IPS DF 4.7 (cell line): Measurements from ENCODE around the gene RRN3.
"Not testable (repeated sequence)": the region's sequence is repeated elsewhere in the genome, so short reads cannot be mapped to it uniquely, and the experiment has no call there.

Experiments used
- DNase-seq: peaks from one replicate; pipeline ENCODE4 v3.0.0-alpha.2; 2013; ENCODE audit warnings: low spot score; ENCODE audit errors: extremely low read depth

RRN3 gene

GRCh38 chr16:15052747-15053476, 41.2 kb downstream of the RRN3 start:
- DNase-seq: no peak

DNA sequence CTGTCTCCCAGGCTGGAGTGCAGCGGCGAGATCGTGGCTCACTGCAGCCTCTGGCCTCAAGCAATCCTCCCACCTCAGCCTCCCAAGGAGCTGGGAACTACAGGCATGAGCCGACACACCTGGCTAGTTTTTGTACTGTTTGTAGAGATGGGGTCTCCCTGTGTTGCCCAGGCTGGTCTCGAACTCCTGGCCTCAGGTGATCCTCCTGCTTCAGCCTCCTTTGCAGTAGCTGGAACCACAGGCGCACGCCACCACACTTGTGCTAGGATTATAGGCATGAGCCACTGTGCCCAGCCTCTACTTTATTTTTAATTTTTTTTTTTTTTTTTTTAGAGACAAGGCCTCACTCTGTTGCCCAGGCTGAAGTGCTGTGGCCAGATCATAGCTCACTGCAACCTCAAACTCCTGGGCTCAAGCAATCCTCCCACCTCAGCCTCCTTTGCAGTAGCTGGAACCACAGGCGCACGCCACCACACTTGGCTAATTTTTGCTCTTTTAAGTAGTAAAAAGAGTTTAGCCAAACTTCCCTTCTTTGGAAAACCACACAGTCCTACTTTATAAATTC, 42.6 kb downstream of the RRN3 start:
- no peak for DNase-seq

DNA sequence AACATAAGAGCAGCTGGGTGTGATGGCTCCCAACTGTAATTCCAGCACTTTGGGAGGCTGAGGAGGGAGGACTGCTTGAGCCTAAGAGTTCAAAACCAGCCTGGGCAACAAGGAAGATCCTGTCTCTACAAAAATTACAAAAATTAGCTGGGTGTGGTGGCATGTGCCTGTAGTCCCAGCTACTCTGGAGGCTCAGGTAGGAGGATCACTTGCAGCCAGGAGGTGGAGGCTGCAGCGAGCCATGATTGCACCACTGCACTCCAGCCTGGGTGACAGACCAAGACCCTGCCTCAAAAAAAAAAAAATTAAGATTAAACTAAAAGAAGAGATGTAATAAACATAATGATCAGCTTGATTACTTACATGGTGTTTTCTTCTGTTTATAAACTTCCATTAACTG, 43.6 kb downstream of the RRN3 start:
- DNase-seq: not testable (repeated sequence)

DNA sequence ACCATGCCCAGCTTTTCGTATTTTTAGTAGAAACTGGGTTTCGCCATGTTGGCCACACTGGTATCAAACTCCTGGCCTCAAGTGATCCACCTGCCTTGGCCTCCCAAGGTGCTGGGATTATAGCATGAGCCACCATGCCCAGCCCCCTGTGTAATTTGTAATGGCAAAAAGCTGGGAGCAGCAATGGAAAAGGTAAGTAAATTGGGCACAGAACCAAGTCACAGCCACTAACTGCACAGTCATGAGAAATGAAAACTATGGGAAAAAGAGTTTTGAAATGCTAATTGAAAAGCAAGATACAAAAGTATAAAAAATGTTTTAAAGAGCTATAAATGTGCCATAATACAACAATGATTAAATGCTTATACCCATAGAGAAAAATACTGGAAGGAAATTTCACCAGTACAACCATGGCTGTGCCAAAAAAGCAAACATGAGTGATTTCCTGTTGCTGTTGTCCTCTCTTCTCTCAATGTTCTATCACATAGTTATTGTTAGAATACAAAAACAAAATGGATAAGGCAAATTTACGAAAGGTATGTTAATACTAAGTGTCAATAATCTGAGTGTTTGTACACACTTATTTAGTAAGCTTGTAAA, 44.4 kb downstream of the RRN3 start:
- DNase-seq: no peak

DNA sequence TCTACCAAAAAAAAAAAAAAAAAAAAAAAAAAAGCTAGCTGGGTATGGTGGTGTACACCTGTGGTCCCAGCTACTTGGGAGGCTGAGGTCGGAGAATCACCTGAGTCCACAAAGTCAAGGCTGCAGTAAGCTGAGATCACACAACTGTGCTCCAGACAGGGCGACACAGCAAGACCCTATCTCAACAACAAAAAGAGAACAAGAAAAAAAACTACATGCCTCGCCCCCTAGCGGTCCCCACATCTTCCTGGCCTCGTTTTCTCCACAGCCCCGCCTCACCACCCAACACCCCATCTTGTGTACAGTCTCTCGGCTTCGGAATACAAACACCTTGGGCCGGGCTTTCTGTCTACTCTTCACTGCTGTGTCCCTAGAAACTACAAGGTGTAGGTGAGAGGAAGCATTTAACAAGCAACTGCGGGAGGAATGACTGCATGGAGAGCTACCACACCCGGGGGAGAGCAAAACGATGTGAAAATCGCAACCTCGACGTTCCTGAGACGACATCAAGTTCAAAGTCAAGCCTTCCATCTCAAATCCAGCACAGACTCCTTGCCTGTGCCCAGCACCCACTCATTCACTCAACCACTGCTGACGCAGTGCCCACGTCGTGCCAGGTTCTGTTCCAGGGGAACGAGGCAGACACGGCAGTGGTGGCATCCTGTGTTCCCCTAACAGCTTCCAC, 47.2 kb downstream of the RRN3 start:
- no peak for DNase-seq

- DNase-seq: not testable (repeated sequence)
Observed at GRCh38 chr16:15045270-15045669, 48.8 kb downstream of the RRN3 start.

- DNase-seq: no peak
Observed at GRCh38 chr16:15044286-15044685, 49.8 kb downstream of the RRN3 start.

DNA sequence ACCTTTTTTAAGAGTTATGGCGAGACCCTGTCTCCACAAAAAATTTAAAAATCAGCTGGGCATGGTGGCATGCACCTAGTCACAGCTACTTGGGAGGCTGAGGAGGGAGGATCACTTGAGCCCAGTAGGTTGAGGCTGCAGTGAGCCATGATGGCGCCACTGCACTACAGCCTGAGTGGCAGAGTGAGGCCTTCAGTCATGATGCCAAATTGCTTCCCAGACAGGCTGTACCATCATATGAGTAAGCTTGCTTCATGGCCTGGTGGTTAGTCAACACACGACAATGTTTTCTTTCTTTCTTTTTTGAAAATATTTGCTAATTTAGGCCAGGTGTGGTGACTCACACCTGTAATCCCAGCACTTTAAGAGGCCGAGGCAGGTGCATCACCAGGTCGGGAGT, 50.7 kb downstream of the RRN3 start:
- no peak for DNase-seq

DNA sequence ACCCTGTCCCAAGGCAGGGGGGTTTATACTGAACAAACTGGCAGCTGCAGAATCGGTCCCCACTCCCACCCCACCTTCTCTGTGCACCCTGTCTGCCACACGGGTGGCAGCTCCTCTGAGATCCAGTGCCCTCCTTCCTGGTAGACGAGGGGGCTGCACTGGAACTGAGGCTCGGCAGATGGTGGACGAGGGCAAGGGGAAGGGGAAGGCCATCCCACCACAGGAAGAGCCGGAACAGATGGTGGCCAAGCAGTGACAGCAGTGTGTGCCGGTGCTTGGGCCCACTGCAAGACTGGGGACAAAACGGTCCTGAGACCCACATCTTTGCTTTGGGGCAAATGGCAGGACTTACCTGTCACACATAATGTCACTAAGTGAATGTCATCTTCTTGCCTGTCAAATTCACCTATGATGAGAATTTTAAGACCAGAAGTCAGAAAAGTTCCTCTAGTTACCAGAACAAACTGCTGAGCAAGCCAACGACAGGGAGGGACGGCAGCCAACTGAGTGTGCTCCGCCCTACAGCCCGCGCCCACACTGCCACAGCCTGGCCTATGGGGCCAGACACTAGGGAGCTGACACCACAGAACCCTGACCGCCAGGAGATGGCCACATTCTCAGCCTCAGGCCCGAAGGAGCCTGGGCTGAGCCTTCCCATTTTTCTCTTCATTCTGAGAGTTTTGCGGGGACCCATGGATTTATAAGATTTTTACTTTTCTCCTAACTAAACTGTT, 52.6 kb downstream of the RRN3 start:
- no peak for DNase-seq

DNA sequence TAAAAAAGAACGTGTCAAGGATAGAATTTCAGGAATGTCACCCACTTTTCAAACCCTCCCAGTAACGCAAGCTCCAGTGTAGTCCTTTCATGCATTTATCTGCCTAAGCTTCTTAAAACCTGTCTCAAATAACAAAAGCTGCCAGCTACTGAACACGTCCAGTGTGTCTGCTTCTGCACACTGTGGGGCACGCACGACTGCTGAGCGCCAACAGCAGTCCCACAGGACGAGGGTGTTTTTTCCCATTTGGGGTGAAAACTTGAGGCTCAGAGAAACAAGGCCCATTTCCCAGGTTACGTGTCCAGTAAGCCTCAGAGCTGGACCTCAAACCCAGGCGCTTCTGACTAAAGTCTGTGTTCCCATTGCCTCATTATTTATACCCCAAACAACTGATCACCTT, 55.4 kb downstream of the RRN3 start:
- no peak for DNase-seq

DNA sequence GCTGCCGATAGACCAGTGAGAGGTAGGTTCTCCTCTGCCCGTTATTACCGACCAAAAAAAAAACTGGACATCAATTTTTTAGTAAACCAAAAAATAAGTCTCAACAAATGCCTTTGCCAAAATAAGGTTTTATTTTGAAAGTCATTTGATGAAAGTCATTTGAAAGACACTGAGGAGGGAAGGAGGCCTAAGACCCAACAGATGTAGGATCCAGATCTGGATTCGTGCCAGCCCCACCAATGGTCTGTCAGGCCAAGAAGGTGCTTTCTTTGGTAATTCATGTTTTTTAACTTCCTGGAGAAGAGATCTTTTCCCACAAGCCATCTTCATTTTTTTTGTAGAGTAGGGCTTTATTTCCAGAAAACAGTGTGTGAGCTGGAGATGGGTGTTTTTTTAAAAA, 56.3 kb downstream of the RRN3 start:
- DNase-seq: no peak

DNA sequence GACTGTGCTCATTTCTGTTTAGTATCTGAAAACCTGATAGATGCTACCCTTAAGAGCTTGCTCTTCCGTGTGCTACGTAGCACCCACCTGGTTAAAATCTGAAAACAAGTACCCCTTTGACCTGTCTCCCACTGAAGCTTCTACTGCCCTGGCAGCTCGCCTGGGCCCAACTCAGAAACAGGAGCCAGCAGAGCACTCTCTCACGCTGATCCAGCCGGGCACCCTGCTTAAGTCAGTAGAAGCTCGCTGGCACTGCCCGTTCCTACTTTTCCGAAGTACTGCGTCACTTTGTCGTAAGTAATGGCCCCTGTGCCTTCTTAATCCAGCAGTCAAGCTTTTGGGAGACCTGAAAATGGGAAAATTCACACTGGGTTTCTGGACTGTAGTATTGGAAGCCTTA, 57.1 kb downstream of the RRN3 start:
- DNase-seq: no peak

DNA sequence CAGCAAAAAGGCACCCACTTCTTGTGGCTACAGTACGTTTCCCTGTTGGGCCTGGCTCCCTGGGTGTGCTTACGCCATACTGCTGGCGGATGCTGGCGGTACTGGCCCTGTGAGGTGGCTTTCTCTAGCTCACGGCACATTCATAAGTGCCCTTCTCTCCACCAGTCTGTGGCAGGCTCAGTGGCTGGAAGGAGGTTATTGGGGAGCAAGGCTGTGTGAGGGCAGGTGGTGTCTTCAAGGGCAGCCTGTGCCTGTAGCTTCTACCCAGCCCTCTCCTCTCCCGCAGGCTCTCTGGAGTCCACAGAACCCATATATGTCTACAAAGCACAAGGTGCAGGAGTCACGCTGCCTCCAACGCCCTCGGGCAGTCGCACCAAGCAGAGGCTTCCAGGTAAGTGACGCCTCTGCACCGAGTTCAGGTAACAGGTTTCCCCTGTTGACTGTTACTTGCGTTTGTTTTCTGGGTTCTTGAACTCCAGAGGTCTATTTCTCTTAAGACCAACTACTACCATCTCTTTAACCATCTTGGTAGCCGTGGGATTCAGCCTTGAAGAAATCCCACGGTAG, 58.8 kb downstream of the RRN3 start:
- DNase-seq: no peak

GRCh38 chr16:15034266-15035162, 59.6 kb downstream of the RRN3 start:
- DNase-seq: no peak

- DNase-seq: no peak
Observed at GRCh38 chr16:15033309-15033707, 60.8 kb downstream of the RRN3 start.

- DNase-seq: no peak
Observed at GRCh38 chr16:15032547-15033308, 61.3 kb downstream of the RRN3 start.

- no peak for DNase-seq
Observed at GRCh38 chr16:15031586-15031985, 62.5 kb downstream of the RRN3 start.

DNA sequence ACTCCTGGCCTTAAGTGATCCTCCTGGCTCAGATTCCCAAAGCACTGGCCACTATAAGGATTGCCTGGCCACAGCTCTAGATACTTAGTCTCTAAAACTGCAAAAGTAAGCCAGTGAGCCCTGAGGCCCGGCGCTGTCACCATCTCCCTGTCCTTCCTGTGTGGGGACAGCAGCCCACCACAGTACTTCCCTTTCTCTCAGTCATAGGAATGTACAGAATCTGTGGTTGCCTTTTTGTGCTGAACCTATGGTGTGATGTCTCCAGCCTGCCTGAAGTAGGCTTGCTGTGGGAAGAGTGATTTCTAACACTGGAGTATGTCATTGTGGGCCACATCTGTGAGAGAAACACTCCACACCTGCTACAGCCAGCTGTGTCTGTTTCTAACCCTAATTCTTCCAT, 62.9 kb downstream of the RRN3 start:
- no peak for DNase-seq

DNA sequence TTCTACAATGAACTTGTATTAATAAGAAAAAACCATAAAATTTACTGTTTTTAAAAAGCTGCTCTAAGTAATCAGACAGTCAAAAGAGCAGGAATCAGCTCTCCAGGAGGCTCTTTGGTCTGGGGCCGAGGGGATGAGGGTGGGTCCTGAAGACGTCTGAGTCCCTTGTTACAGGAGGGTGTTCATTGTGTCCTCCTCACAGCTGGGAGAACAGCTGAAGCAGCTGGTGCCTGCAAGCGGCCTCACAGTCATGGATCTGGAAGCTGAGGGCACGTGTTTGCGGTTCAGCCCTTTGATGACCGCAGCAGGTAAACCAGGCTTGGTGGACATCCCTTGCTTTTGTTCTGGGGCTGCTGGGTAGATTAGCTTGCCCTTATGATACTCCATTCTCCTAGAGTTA, 64.3 kb downstream of the RRN3 start:
- DNase-seq: not testable (repeated sequence)
